GM19452 (cell line): ENCODE results near the gene NBAS.

Source experiments
- ATAC-seq: cut with Tn5 transposase; IDR thresholded peaks from one replicate; pipeline ENCODE4 v1.9.1; 2021; ENCODE audit not compliant: unreplicated experiment

NBAS gene

DNA sequence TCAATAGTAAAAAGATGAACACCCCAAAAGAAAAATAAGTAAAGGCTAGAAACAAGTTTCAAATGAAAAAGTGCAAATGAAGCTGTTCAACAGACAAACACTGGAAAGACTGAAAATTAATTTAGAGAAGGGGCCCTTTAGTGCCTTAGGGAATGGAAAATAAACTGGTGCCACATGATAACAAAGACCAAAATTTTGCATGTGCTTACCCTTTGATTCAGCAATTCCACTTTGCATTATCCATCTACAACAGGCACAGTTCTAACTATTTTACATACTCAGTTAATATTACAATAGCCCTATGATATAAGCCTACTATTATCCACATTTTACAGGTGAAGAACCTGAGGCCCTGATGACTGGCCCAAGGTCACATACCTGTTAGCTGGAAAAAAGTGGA is 183.9 kb downstream of the NBAS start:
- no peak for ATAC-seq

DNA sequence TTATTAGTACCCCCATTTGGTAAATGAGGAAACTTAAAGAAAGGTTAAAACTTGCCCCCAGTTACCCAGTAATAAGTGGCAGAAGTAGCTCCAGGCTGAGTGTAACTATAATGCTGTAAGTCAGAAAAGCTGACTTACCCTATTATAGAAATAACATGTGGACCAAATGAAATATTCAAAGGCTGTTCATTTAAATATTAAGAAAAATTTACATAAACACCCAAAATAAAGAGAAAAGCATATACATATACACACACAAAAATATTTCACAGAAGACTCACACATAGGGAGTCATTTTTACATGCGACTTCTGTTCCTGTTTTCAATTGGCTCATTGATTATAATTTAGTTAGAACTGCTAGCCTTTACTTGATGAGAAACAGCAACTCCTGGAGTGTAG is 189.1 kb downstream of the NBAS start:
- ATAC-seq = no peak

DNA sequence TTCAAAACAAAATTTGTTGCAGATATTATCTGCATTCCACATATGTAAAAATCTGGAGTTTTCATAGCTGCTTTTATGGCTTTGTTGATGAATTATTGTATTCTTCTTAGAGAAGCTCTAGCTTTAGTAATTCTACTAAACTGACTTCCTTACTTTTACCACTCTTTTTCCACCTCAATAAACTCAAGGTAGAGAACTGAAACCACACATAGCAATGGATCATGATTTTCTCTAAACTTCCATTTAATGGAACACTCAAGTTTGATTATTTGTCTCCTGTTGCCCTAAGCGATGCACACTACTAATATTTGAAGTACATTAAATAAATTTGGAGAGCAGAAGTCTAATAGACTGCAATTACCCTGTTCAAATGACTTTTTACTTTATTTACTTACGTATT is 192.0 kb downstream of the NBAS start:
- no peak for ATAC-seq

DNA sequence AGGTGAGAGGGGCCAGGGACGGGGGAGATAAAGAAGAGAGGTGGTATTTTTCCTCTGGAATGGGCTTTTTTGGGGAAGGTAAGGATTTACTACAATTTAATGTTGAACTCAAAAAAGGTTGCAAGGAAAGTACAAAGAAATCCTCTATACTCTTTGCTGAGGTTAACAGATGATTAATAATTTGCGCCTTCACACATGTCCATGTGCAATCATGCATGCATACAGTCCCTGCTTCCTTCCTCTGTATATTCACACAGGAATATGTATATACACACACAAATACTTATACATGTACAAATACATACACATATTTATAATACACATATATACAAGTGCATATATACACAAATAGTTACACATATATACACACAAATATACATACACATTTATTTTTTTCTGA is 193.4 kb downstream of the NBAS start:
- peak; percentile 75 for ATAC-seq

DNA sequence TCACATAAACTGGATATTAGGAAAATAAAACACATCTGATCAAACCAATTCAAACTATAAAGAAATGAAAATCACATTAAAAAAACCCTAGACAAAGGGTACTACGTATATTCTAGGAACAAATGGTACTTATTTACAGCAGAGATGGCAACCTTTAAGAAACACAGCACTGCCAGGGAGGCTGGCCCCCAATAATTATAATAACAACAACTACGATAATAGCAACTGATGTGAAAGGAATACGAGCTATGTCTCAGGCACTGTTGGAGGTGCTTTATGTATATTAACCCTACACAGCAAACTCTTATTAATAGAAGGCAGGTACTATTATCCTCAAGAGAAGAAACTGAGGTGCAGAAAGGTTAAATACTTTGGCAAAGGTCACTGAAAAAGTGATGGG is 193.9 kb downstream of the NBAS start:
- ATAC-seq = no peak

DNA sequence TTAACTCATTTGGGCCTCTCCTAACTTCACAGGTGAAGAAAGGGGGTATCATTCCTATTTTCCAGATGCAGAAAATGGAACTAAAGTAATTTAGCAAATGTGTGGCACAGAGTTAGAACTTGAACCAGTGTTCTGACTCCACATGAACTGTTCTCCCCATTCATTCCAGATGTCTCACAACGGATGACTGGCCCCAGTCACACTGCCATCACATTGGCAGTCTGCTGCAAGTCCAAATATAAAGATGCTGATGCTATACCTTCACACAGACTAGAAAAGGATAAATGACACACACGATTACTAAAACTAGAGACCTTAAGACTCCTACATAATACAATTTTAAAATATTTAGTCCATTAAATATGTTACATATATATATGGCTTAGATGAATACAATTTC is 195.7 kb downstream of the NBAS start:
- ATAC-seq = no peak

DNA sequence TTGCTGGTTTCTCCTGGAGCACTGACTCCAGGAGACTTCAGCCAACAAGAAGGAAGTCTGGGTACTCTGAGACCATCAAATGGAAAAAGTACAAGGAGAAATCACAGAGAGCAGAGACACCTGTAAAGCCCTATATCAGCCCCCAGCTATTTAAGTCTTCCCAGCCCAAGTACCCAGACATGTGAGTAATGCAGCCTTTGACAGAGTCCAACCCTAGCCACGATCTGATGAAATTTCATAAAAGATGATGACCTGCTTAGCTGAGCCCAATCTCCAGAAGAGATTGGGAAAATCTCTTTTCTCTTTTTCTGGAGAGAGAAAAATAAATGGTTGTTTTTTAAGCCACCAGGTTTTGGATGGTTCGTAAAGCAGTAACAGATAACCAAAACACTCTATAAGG is 196.6 kb downstream of the NBAS start:
- no peak for ATAC-seq

DNA sequence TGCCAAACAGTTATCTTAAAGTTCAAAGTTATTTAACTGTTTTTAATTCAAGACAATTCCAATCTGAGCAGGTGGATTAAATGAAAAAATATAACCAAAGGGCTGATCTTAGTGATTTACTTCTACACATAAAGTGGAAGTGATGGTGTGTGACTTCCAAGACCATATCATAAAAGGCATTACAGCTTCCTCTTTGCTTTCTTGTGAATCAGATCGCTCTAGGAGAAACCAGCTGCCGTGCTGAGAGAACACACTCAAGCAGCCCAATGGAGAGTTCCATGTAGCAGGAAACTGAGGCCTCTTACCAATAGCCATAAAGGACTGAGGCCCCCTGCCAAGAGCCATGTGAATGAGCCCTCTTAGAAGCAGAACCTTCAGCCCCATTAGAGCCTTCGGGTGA is 197.4 kb downstream of the NBAS start:
- ATAC-seq = no peak

DNA sequence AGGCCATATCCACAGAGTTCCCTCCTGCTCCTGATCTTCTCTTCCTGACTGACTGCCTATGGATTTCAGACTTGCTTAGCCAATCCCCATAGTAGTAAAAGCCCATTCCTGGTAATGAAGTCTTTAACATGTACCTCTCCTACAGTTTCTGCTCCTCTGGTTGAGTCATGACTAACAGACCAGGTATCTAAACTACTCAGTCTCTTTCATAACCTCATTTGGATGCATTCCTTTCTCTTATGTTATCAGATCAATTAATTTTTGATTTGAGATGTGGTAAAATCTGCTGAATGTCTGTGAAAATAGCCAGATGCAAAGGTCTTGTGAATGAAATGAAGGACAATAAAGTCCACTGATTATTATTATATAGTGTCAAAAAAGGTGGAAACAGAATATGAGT is 198.0 kb downstream of the NBAS start:
- no peak for ATAC-seq

DNA sequence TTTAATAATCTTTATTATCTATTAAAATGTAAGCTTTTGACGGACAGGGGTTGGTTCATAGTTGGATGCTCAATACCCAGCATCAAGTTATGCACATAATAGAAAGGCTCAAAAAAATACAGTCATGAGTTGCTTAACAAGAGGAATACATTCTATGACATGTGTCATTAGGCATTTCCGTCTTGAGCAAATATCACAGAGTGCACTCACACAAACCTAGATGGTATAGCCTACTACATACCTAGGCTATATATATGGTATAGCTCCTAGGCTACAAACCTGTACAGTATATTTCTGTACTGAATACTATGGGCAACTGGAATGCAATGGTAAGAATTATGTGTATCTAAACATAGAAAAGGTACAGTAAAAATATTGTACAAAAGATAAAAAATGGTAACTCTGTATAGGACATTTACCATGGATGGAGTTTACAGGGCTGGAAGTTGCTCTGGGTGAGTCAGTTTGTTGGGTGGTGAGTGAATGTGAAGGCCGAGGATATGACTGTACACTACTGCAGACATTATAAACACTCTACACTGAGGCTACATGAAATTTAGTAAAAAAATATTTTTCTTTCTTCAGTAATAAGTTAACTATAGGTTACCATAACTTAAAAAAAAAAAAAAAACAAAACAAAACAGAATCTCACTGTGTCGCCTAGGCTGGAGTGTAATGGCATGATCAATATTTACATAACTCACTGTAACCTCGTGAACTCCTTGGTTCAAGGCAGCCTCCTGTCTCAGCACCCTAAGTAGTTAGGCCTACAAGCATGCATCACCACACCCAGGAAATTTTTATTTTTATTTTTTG is 201.2 kb downstream of the NBAS start:
- no peak for ATAC-seq

DNA sequence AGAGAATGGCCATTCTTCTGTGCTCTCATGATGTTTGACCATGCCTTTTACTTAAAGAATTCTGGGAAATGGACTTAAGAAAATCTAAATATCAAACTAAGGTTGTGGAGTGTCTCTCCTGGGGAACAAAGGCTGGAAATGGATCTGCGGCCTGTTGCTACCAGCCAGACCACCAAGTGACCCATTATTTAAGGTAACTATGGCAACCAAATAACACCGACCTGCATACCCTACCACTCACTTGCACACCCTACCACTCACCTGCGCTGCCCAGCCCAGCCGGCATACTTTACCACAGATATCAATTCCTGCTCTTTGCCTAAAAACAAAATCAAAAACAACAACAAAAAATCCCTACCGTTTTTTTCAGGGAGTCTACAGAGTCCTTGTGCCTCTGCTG is 203.2 kb downstream of the NBAS start:
- no peak for ATAC-seq

DNA sequence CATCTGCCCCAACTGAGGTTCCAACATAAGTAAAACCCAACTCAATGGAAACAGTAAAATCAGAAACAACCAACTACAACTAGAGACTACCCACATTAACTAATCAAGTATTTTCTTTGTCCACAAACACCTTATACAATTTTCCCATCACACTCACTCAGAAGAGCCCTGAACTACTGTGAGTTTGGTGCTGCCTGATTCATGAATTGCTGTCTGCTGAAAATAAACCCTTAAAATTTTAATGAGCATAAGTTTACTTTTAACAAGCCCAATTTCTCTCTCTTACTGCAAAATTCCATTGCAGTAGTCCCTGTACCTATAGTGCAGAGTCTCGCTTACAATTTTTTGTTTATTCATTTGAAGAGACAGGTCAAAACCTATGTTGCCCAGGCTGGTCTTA is 203.9 kb downstream of the NBAS start:
- no peak for ATAC-seq

DNA sequence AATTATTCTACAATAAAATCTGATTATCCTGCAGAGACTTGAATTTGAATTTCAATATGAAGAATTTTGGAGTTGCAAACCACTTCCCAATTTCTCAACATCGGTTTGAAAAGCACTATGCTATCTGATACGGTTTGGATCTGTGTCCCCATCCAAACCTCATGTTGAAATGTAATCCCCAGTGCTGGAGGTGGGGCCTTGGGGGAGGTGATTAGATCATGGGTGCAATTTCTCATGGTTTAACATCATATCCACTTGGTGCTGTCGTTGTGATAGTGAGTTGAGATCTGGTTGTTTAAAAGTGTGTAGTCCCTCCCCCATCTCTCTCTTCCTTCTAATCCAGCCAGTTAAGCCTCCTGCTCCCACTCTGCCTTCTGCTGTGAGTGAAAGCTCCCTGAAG is 205.7 kb downstream of the NBAS start:
- no peak for ATAC-seq

DNA sequence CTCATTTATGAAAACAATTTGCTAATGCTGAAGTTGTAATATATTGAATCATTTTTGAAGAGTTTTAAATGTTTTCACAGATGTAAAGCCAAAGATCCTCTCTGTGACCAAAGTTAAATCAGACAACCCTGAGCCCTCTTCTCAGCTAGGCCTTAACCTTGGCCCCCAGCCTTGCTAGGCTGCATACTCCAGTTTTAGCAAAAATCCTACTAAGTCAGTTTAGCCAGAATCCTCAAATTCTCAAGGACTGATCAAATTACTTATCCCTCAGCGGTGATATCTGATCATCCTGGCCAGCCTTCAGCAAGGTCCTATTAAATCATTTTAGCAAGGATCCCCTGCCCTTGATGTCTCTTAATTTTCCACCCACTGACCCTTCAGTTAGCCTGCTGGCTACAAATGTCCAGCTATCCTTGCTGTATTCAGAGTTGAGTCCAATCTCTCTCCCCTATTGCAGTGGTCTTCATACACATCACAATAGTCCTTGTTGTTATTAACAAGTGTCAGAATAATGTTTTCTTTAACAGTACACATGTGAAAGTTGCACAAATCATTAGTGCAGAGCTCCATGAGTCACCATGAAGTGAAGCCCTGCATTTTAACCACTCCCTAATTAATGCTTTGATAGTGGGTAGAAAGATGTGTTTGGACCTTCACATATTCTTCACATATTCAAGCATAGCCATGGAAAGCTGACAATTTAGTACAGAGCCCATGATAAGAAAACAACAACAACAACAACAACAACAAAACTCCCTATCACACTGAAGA is 206.4 kb downstream of the NBAS start:
- ATAC-seq = no peak

DNA sequence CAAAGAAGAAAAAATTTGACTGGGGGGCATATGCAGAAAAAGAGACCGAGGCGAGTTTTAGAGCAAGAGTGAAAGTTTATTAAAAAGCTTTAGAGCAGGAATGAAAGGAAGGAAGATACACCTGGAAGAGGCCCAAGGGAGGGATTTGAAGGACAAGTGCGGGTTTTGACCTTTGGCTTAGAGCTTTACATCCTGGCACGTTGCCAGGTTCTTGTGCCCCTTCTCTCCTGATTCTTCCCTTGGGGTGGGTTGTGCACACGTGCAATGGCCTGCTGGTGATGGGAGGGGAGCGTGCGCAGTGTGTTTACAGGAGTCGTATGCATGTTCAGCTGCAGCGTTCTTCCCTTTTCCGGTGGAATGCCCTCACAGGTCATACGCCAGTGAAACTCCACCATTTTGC is 208.8 kb downstream of the NBAS start:
- no peak for ATAC-seq

DNA sequence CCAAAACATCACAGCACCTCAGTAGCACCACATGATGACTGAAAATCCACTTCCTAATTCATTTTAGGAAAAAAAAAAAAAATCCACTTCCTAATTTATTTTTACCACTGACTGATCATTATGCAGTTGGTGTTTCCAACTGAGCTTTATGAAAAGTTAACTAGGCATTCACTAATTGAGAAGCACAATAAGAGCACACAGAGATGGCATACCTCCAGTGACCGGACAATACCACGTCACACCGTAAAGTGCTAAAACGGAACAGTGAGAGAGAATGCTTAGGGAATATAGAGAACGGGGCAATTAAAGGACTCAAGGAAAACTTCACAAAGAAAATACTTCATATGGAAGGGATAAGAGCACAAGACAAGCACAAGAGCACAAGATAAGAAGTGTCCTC is 212.5 kb downstream of the NBAS start:
- ATAC-seq = no peak

DNA sequence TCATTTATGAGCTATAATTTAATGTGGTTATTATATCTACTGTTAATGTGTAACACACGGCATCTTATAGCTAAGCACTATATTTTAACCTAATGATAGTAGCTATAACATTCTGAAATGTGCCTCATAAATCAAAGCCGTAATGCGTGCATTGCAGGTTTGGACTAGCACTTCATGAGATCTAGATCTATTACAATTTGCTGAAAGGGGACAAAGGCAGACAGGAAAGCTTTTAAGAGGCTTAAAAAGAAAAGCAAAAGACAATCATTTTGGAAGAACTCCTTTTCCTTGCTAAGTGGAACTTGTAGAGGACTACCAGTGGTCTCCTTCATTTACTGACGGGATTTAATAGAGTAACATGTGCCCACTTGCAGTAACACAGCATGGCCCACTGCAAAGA is 213.1 kb downstream of the NBAS start:
- ATAC-seq = no peak

DNA sequence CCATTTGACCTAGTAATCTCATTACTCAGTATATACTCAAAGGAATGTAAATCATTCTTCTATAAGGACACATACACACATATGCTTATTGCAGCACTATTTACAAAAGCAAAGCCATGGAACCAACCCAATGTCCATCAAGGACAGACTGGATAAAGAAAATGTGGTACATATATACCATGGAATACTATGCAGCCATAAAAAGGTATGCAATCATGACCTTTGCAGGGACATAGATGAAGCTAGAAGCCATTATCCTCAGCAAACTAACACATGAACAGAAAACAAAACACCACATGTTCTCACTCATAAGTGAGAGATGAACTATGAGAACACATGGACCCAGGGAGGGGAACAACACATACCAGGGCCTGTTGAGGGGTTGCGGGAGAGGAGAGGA is 214.5 kb downstream of the NBAS start:
- ATAC-seq = no peak

DNA sequence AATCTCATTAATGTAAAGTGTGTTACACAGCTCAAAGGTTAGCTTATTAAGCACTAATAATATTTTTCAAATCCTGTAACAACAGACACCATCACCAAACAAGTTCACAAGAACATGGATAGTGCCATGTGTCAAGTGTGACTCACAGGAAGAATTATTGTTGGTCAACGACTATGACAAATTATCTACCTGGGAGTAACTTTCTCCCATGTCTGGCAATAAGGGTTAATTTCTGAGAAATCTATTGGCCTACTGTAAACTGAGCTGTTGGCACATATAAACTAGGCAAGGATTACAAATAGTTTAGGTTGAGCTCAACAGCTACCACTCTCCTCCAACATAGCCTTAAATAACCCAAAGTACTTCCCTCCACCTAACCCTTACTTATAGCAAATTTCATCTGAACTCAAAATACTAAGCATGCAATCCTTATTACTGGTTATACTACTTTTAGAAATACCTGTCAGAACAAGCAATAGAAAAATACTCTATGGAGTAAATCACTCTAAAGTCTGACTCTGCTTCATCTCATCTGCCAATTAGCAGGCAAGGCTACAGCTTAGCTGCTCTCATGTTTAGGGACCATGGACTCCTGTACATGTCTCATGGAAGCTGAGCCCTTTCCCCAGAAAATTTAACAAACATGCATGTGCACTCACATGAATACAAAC is 223.0 kb downstream of the NBAS start:
- no peak for ATAC-seq

DNA sequence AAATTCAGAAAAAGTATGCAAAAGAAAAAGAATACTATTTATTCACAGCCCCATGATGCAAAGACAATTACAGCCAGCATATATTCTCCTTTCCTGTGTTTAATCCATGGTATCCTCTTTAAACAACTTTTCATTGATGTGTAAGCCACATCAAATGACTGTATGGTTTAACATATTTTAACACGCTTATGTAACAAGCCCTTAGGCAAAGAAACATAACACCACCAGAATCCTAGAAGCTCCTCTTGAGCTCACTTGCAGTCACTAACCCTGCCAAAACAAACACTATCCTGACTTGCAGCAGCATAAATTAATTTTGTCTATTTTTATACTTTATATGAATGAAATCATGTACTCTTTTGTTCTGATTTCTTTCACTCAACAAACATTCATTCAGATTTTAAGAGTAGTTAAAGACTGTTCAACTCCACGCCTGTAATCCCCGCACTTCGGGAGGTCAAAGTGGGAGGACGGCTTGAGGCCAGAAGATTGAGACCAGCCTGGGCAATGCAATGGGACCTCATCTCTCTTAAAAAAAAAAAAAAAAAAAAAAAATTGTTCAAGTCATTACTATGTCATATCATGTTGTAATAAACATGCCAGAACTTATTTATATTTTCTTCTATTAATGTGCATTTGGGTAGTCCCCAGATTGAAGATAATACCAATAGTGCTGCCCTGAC is 226.3 kb downstream of the NBAS start:
- ATAC-seq = no peak

DNA sequence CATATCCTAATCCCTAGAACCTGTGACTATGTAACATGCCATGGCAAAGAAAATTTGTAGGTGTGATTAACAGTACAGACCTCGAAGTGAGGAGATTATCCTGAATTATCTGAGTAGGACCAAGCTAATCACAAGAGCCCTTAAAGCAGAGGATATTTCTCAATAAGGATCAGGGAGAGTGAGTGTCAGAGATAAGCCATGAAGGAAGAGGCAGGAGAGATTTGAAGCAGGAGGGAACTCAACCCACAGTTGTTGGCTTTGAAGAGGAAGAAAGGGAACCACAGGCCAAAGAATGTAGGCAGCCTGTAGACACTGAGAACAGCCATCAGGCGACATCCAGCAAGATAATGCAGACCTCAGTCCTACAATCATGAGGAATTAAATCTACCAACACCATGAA is 229.3 kb downstream of the NBAS start:
- no peak for ATAC-seq

DNA sequence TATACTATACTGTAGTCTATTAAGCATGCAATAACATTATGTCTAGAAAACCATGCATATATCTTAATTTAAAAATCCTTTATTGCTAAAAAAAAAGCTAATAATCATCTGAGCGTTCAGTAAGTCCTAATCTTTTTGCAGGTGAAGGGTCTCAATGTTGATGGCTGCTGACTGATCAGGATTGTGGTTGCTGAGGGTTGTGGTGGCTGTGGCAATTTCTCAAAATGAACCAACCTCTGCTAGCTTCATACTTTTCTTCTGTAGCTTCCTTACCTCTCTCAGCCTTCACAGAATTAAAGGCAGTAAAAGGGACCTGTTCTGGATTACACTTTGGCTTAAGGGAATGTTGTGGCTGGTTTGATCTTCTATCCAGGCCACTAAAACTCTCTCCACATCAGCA is 235.8 kb downstream of the NBAS start:
- no peak for ATAC-seq
